ENCODE data around the gene SLC38A2.

SLC38A2 gene

DNA sequence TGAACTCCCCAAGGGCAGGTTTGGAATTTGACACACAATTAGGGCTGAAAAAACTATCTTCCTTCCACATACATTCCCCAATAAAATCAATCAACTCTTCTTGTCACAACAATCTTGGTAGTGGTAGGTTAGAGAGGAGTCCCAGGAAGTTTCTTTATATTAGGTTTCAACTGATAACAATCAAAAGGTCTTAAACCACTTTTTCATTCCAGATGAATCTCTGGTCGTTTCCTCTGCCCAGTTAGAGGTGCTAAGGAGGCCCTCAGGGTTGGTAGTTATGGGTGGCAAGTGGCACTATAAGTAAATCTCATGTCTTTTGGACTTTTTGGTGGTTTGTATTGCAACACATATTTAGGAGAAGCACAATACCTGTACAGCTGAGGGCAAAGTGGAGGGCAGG, 1.7 kb upstream of the SLC38A2 start:
- in situ Hi-C loops (cut with HindIII; ENCODE audit: low sequenced_read_pairs) = no loop called here
- no peak overlapping the region for H3K4me3 ChIP-seq (ENCODE audit: low read depth, low read length)
- TF ChIP-seq, protein P1, sequence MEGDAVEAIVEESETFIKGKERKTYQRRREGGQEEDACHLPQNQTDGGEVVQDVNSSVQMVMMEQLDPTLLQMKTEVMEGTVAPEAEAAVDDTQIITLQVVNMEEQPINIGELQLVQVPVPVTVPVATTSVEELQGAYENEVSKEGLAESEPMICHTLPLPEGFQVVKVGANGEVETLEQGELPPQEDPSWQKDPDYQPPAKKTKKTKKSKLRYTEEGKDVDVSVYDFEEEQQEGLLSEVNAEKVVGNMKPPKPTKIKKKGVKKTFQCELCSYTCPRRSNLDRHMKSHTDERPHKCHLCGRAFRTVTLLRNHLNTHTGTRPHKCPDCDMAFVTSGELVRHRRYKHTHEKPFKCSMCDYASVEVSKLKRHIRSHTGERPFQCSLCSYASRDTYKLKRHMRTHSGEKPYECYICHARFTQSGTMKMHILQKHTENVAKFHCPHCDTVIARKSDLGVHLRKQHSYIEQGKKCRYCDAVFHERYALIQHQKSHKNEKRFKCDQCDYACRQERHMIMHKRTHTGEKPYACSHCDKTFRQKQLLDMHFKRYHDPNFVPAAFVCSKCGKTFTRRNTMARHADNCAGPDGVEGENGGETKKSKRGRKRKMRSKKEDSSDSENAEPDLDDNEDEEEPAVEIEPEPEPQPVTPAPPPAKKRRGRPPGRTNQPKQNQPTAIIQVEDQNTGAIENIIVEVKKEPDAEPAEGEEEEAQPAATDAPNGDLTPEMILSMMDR (IDR thresholded peaks at IDR 0.05; ENCODE audit: low read depth, low read length, missing control alignments) = no peak
- DNase-seq (ENCODE audit: low read depth) = no peak

DNA sequence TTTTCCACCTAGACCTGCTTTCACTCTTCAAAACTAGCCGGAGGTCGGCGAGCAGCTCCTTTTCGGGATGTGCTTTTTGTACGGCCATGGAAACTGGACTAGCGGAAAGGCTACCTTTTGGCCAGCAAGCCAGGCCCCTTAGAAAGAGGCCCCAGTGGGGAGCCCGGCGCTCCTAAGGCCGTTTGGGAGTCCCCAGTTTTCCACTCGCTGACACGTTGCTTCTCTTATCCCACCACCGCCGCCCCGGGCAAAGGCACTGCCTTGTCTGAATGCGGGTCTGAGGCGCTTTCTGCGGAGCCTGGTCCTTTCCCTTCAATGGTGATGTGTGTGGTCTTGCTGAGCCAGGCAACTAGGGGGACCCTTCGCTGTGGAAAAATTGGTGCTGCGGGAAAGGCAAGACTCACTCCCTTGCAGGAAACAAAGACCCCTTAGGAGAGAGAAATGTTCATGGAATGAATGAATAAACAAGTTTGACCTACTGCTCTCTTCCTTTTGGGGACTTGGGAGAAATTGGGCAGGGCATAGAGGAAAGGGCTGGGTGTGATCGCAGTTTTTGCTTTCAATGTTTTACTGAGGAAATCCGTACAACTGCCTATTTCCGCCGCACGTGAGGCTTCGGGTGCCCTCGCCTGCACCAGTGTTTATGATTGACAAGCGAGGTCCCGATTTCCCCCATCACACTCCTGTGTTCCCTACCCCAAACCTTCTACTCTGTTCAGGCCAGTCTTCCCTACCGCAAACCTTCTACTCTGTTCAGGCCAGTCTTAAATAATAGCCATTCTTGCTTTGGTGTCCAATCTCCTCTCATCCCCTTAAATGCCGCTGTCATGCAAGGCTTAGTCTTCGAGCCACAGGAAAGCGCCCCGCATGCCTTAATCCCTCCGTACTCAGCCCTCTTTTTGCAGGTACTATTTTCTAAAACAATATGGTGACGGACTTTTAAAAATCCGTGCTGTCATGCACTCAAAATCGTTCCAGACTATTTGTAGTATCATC, 1.0 kb upstream of the SLC38A2 start:
- in situ Hi-C loops (cut with HindIII; ENCODE audit: low sequenced_read_pairs) = no loop called here
- peak overlapping the region; percentile 96 for H3K4me3 ChIP-seq (ENCODE audit: low read depth, low read length)
- TF ChIP-seq, protein P1 (IDR thresholded peaks at IDR 0.05; ENCODE audit: low read depth, low read length, missing control alignments) = peak; percentile 29
- DNase-seq (ENCODE audit: low read depth) = no peak

DNA sequence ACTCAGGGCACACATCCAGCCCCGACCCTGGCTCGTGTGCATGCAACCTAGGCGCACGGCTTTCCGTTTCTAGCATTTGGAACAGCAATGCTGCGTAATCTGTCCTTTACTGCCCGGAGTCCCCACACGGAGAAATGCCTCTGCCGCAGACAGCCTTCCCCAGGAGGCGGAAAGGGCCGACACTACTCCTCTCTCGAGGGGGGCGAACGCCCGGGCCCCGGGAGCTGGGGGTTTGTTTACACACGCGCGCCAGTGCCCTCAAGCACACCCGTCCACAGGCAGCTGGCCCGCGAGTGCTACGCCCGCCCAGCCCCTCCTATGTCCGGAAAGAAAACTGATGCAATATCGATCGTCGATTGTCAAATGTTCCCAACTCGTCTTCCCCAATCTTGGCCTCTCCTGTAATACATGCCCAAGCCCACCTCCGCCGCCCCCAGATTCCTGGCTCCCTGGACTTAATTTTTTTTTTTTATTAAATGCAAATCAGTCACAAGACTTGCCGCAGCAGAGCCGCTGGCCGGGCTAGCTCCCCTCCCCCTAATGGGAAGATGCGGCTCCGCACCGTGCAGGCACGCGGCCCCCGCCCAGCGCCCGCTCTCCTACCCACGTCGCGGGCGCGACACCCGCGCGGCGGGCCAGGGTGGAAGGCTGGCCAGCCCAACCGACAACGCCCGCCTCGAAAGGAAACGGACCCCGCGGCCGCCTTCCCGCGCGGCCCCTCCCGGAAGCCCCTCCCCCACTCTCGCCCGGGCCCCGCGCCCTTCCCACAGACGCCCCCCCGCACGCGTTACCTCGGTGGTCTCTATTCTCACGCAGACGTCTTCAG, 642 bp downstream of the SLC38A2 start:
- TF ChIP-seq, protein P1 (IDR thresholded peaks at IDR 0.05; ENCODE audit: low read depth, low read length, missing control alignments) = no peak
- H3K4me3 ChIP-seq (ENCODE audit: low read depth, low read length) = peak overlapping the region; percentile 96
- in situ Hi-C loops (cut with HindIII; ENCODE audit: low sequenced_read_pairs) = no loop called here
- no peak for DNase-seq (ENCODE audit: low read depth)

DNA sequence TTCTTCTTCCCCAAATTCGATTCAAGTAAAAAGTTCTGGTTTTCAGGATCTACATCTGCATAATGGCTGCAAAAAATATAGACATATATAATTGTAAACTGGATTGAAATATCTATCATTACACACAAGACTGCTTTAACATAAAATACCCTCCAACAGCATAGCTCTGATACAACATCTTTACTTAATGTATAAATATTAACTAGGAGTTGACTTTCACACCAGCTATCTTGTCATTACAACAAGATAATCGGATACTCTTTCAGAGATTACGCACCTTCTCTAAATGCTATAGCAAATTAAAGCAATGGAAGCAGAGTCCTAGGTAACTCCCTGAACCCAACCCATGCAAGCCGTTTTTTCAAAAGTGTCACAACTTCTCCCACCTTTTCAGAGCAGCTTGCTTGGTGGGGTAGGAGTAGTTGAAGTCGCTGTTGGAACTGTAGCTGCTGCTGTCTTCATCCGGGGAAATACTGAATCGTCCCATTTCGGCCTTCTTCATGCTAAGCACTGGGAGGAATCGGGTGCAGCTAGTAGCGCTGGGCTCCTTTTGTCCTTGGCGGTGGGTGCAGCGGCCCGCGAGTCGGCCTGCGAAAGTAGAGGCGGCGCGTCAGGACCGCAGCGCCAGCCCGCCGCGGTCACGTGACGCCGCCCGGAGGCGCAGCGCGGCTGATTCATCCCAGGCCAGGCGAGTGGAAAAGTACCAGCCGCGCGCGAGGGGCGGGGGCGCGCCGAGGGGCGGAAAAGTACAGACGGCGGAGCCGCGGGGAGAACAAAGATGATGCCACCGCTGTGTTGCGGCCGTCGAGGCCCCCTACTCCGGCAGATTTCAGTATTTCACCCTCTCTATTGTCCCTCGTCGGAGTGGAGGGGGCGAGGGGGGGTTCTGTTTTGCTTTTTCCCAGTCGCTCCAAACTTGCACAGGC, 1.5 kb downstream of the SLC38A2 start:
- peak; percentile 57 for DNase-seq (ENCODE audit: low read depth)
- TF ChIP-seq, protein P1 (IDR thresholded peaks at IDR 0.05; ENCODE audit: low read depth, low read length, missing control alignments) = no peak
- in situ Hi-C loops (cut with HindIII; ENCODE audit: low sequenced_read_pairs) = no loop called here
- peak overlapping the region; percentile 96 for H3K4me3 ChIP-seq (ENCODE audit: low read depth, low read length)

DNA sequence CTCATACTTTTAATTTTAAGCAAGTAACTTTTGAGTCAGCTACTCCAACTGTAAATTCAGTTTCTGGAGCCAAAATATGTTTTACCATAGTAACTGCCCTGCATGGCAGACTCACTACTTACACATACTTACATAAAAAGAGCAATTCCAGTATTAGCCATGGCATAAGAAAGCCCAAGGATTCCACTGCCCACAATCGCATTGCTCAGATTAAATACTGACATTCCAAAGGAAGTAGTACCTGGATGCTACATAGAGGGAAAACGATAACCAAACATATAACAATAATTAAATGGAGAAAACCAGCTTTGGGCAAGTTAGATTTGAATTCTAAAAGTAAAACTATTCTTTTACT, 2.2 kb downstream of the SLC38A2 start:
- no peak for DNase-seq (ENCODE audit: low read depth)
- peak overlapping the region; percentile 96 for H3K4me3 ChIP-seq (ENCODE audit: low read depth, low read length)
- in situ Hi-C loops (cut with HindIII; ENCODE audit: low sequenced_read_pairs) = no loop called here
- TF ChIP-seq, protein P1 (IDR thresholded peaks at IDR 0.05; ENCODE audit: low read depth, low read length, missing control alignments) = no peak
